Body of pancreas (tissue), 4 donors: ENCODE data around the gene SDE2. TPM values are rescaled to one million over a fixed set of nuclear protein-coding genes. Genes with fewer than 3 reads are reported as not detected.
"Not testable (repeated sequence)": the region's sequence is repeated elsewhere in the genome, so short reads cannot be mapped to it uniquely, and the experiment has no call there.

Source experiments
- ATAC-seq: fragments of 150-250 bp; one replicate; pipeline ENCODE4 v1.9.1; 2016
- DNase-seq, 4 donors: peaks; one replicate each; pipeline ENCODE4 v3.0.0-alpha.2; 2019
- H3K27ac ChIP-seq, 4 donors: fragments of 200-600 bp; sonication (generic); 1 replicate in 3 of 4; 2 replicates in 1 of 4; pipeline versions ENCODE4 v1.5.1 to v1.6.1; 2016 to 2019; ENCODE audit warnings: mild to moderate bottlenecking in 1 of 4, mixed read lengths in 1 of 4, moderate library complexity in 1 of 4
- H3K27me3 ChIP-seq, 2 donors: fragments of 200-600 bp; sonication (generic); one replicate each; pipeline ENCODE4 v1.6.0; 2016; ENCODE audit warnings: mild to moderate bottlenecking in 1 of 2
- H3K36me3 ChIP-seq, 2 donors: fragments of 200-600 bp; sonication (generic); replicated peaks in 1 of 2; 2 replicates each; pipeline ENCODE4 v1.5.1; 2016; ENCODE audit warnings: low read depth in 2 of 2; ENCODE audit not compliant: insufficient read depth in 1 of 2
- H3K4me1 ChIP-seq: fragments of 200-600 bp; sonication (generic); one replicate; pipeline ENCODE4 v1.6.0; 2016
- H3K4me3 ChIP-seq, 2 donors: fragments of 200-600 bp; sonication (generic); 1 replicate in 1 of 2; 2 replicates in 1 of 2; pipeline ENCODE4 v1.5.1; 2016 to 2019
- H3K9me3 ChIP-seq, 3 donors: fragments of 200-600 bp; sonication (generic); 1 replicate in 2 of 3; 2 replicates in 1 of 3; pipeline ENCODE4 v1.5.1; 2016
- POLR2A ChIP-seq, 3 donors: fragments of 450-650 bp; IDR thresholded peaks; one replicate each; pipeline ENCODE4 v1.6.1; 2016; ENCODE audit warnings: antibody characterized with exemption in 3 of 3, mild to moderate bottlenecking in 2 of 3
- WGBS, 2 donors: methylation state at CpG; one replicate each; pipeline ENCODE4 v1.1.5; 2017; 5-methylcytosine and 5-hydroxymethylcytosine counted together
- intact Hi-C: fragments of 100-400 bp; cut with DNase I; formaldehyde crosslinking; loops from one replicate; pipeline ENCODE4 v1.15.1; 2023
- total RNA-seq, 2 donors: library from RNA; depleted of rRNA; stranded (reverse); fragments of >200 nt; gene quantifications; one replicate each; pipeline ENCODE4 v1.1.0, GENCODE V29; 2016
- TF ChIP-seq, protein P1 (sequence below), 7 experiments: fragments of 450-650 bp in 4 of 7; fragments of 200-600 bp in 3 of 7; sonication (generic) in 3 of 7; IDR thresholded peaks; one replicate each; pipeline ENCODE4 v1.5.1; 2016 to 2019; ENCODE audit warnings: antibody characterized with exemption in 7 of 7

Gene SDE2
- total RNA-seq, 2 donors from 2014 or later = 11.9 to 13.7 TPM

DNA sequence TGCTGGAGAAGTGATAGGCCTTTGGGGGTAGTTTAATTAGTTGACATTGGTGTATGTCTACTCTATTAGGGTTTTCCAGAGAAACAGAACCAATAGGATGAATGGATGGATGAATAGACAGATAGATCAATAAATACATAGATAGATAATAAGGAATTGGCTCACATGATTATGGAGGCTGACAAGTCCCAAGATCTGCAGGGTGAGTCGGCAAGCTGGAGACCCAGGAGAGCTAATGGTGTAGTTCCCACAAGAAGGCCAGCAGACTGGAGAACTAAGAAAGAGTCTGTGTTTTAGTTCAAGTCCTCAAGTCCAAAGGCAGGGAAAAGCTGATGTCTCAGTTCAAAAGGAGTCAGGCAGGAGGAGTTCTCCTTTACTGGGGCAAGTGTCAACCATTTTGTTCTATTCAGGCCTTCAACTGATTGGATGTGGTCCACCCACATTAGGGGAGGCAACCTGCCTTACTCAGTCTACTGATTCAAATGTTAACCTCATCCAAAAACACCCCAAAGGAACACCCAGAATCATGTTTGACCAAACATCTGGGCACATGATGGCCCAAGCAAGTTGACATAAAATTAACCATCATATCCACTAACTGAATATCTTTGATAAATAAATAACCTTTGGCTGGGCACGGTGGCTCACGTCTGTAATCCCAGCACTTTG lies 4.5 kb upstream of the SDE2 start:
- intact Hi-C loops = no loop called here
- no peaks in the 10 kb centered on the region for H3K9me3 ChIP-seq
- DNase-seq = no peak
- no peaks in the 10 kb centered on the region for H3K27me3 ChIP-seq
- H3K36me3 ChIP-seq = no peaks in the 10 kb centered on the region
- peak overlapping the region in 1 of 4 donors; percentile 97 for H3K27ac ChIP-seq
- peaks cover 34% of the 10 kb centered on the region for H3K4me1 ChIP-seq
- H3K4me3 ChIP-seq = no peak overlapping the region
- WGBS, 2 donors = 98 to 100% methylated on average over 3 of the region's 3 CpGs
- no peak for ATAC-seq
- TF ChIP-seq, protein P1, sequence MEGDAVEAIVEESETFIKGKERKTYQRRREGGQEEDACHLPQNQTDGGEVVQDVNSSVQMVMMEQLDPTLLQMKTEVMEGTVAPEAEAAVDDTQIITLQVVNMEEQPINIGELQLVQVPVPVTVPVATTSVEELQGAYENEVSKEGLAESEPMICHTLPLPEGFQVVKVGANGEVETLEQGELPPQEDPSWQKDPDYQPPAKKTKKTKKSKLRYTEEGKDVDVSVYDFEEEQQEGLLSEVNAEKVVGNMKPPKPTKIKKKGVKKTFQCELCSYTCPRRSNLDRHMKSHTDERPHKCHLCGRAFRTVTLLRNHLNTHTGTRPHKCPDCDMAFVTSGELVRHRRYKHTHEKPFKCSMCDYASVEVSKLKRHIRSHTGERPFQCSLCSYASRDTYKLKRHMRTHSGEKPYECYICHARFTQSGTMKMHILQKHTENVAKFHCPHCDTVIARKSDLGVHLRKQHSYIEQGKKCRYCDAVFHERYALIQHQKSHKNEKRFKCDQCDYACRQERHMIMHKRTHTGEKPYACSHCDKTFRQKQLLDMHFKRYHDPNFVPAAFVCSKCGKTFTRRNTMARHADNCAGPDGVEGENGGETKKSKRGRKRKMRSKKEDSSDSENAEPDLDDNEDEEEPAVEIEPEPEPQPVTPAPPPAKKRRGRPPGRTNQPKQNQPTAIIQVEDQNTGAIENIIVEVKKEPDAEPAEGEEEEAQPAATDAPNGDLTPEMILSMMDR (IDR thresholded peaks at IDR 0.05) = no peak
- TF ChIP-seq POLR2A (IDR thresholded peaks at IDR 0.05) = no peak

GRCh38 chr1:226002667-226003501 lies 3.7 kb upstream of the SDE2 start:
- peak; percentile 32 to 83 (median 51) for DNase-seq
- peak overlapping the region; percentile 19 to 97 (median 73) for H3K27ac ChIP-seq

DNA sequence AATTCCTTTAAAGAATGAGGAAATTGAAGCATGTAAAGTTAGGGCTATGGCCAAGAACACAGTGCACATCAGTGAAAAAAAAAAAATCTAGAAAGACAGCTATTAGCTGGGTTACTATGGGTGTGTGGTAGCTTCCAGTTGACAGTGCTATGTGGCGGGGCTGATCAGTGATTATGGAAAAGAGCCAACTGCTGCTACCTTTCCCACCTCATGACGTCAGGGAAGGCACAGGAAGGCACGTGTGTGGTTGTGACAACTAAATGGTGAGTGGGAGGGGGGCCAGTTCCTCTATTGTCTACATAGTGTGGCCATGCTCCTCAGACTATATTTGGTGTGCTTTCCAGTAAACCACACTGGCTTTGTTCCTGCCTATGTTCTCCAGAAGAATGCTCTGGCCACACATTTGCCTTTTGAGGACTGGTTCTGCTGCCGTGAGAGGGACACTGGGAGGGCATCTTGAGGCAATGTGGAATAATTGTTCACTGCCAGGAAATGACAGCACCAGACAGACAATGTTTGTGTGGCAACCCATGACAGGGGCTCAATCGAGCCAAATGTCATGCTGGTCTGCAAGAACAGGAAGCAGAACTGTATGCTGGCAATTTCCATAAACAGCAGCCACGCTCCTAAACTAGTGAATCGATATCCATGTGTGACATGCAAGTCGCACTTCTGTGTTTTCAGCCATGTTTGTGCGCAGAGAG lies 3.0 kb upstream of the SDE2 start:
- peak; percentile 13 for ATAC-seq
- intact Hi-C loops = no loop called here

More at GRCh38 chr1:226002667-226003501, 3.7 kb upstream of the SDE2 start:
- intact Hi-C loops = no loop called here
- ATAC-seq = no peak
- WGBS, 2 donors = 53 to 57% methylated on average over 4 of the region's 4 CpGs
- H3K9me3 ChIP-seq = no peaks in the 10 kb centered on the region
- no peaks in the 10 kb centered on the region for H3K36me3 ChIP-seq
- H3K27me3 ChIP-seq = no peaks in the 10 kb centered on the region
- H3K4me1 ChIP-seq = peaks cover 40% of the 10 kb centered on the region
- no peak overlapping the region for H3K4me3 ChIP-seq
- TF ChIP-seq POLR2A (IDR thresholded peaks at IDR 0.05) = peak in 1 of 3 donors; percentile 33
- TF ChIP-seq, protein P1 (IDR thresholded peaks at IDR 0.05) = no peak

GRCh38 chr1:226001088-226001487 lies 1.9 kb upstream of the SDE2 start:
- peak in 1 of 4 donors; percentile 39 for DNase-seq
- intact Hi-C loops = no loop called here
- H3K4me1 ChIP-seq = peaks cover 57% of the 10 kb centered on the region
- no peaks in the 10 kb centered on the region for H3K36me3 ChIP-seq
- peak overlapping the region in 3 of 4 donors; percentile 19 to 97 (median 68) for H3K27ac ChIP-seq
- WGBS, 2 donors = 42 to 69% methylated on average over 8 of the region's 8 CpGs
- H3K9me3 ChIP-seq = no peaks in the 10 kb centered on the region
- no peak overlapping the region for H3K4me3 ChIP-seq
- no peaks in the 10 kb centered on the region for H3K27me3 ChIP-seq
- no peak for TF ChIP-seq POLR2A (IDR thresholded peaks at IDR 0.05)
- TF ChIP-seq, protein P1 (IDR thresholded peaks at IDR 0.05) = no peak
- ATAC-seq = no peak

More for the DNA sequence above, 3.0 kb upstream of the SDE2 start:
- Histone ChIP-seq H3K27ac (peak overlapping the region; percentile 19 to 97 (median 73)), H3K4me3 (no peak overlapping the region), H3K36me3 (no peaks in the 10 kb centered on the region), H3K9me3 (no peaks in the 10 kb centered on the region), H3K27me3 (no peaks in the 10 kb centered on the region), H3K4me1 (peaks cover 48% of the 10 kb centered on the region)
- 18 to 28% methylated on average over 6 to 9 of the region's 9 CpGs for WGBS, 2 donors
- TF ChIP-seq POLR2A (IDR thresholded peaks at IDR 0.05) = peak in 2 of 3 donors; percentile 41 to 68
- TF ChIP-seq, protein P1 (IDR thresholded peaks at IDR 0.05) = no peak
- peak; percentile 66 to 95 (median 78) for DNase-seq

DNA sequence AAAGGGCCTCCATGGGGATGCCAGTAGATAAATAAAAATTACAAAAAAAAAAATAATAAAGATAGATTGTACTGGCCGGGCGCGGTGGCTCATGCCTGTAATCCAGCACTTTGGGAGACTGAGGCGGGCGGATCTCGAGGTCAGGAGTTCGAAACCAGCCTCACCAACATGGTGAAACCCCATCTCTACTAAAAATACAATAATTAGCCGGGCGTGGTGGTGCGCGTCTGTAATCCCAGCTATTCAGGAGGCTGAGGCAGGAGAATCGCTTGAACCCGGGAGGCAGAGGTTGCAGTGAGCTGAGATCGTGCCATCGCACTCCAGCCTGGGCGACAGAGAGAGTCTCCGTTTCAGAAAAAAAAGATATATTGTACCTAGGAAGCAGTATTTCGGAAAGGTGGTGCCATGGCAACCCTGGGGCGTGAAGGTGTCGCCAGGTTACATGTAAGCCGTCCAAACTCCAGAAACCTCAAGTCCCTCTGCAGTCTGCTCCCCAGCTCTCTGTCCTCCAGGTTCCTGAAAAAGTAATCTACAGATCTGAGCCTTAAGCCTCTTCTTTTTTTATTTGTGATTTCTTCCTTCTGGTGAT lies 1.4 kb upstream of the SDE2 start:
- ATAC-seq, H3K4me3 ChIP-seq, H3K9me3 ChIP-seq, intact Hi-C loops, H3K36me3 ChIP-seq, H3K27me3 ChIP-seq: not testable (repeated sequence)
- peak in 1 of 4 donors; percentile 67 for DNase-seq
- whole genome bisulfite sequencing, 2 donors = 68 to 92% methylated on average over 21 of the region's 21 CpGs
- H3K27ac ChIP-seq = peak overlapping the region; percentile 22 to 98 (median 96)
- H3K4me1 ChIP-seq = peaks cover 60% of the 10 kb centered on the region
